CD4-positive, alpha-beta T cell treated with Interleukin-17A for 4 hours (primary cell): Measurements from ENCODE around the gene RBM33.
"Not testable (repeated sequence)": the region's sequence is repeated elsewhere in the genome, so short reads cannot be mapped to it uniquely, and the experiment has no call there.

Experiments
- DNase-seq: peaks from one replicate; pipeline ENCODE4 v3.0.0-alpha.2; 2020; ENCODE audit warnings: mixed read lengths

RBM33 gene

GRCh38 chr7:155644178-155644970 is at the start of gene RBM33:
Gene RBM33, plus strand, starts transcription at chr7:155644661. Its CDS starts 216 bp downstream, at chr7:155644877.
- peak; percentile 78 for DNase-seq

- no peak for DNase-seq
Observed at GRCh38 chr7:155594961-155595366, 49.5 kb upstream of the RBM33 start.

GRCh38 chr7:155597753-155598140 is 46.7 kb upstream of the RBM33 start:
- no peak for DNase-seq

- DNase-seq, result peak; percentile 86
Observed at GRCh38 chr7:155598810-155599210, 45.7 kb upstream of the RBM33 start.

GRCh38 chr7:155602156-155602555 is 42.3 kb upstream of the RBM33 start:
- no peak for DNase-seq

GRCh38 chr7:155602750-155603149 is 41.7 kb upstream of the RBM33 start:
- no peak for DNase-seq

GRCh38 chr7:155603205-155603857 is 41.1 kb upstream of the RBM33 start:
- no peak for DNase-seq

- no peak for DNase-seq
Observed at GRCh38 chr7:155603858-155604503, 40.5 kb upstream of the RBM33 start.

GRCh38 chr7:155604504-155604997 is 39.9 kb upstream of the RBM33 start:
- DNase-seq, result no peak

- DNase-seq, result no peak
Observed at GRCh38 chr7:155609185-155609584, 35.3 kb upstream of the RBM33 start.

GRCh38 chr7:155610633-155611193 is 33.7 kb upstream of the RBM33 start:
- DNase-seq, result no peak

- no peak for DNase-seq
Observed at GRCh38 chr7:155611808-155612447, 32.5 kb upstream of the RBM33 start.

GRCh38 chr7:155612658-155613057 is 31.8 kb upstream of the RBM33 start:
- no peak for DNase-seq

GRCh38 chr7:155615085-155615484 is 29.4 kb upstream of the RBM33 start:
- DNase-seq, result not testable (repeated sequence)

GRCh38 chr7:155618708-155619633 is 25.5 kb upstream of the RBM33 start:
- DNase-seq, result no peak

- DNase-seq, result no peak
Observed at GRCh38 chr7:155619634-155620271, 24.7 kb upstream of the RBM33 start.

GRCh38 chr7:155620497-155620896 is 24.0 kb upstream of the RBM33 start:
- DNase-seq, result no peak

GRCh38 chr7:155621418-155621980 is 23.0 kb upstream of the RBM33 start:
- no peak for DNase-seq

GRCh38 chr7:155624412-155624811 is 20.0 kb upstream of the RBM33 start:
- no peak for DNase-seq

- no peak for DNase-seq
Observed at GRCh38 chr7:155625557-155625956, 18.9 kb upstream of the RBM33 start.

GRCh38 chr7:155629171-155629570 is 15.3 kb upstream of the RBM33 start:
- no peak for DNase-seq
